Natural killer cell (primary cell): ENCODE measurements around the gene SH2D3A. TPM values are rescaled to one million over a fixed set of nuclear protein-coding genes. Genes with fewer than 3 reads are reported as not detected.

Experiments used
- ATAC-seq, 3 donors: fragments of 150-1000 bp in 2 of 3; fragments of 200-7000 bp in 1 of 3; cut with Tn5 transposase; 1 replicate in 1 of 3; 2 replicates in 2 of 3; pipeline ENCODE4 v1.10.0; 2021; ENCODE audit warnings: mild to moderate bottlenecking in 2 of 3, moderate library complexity in 2 of 3
- DNase-seq, 2 donors: peaks; one replicate each; pipeline versions ENCODE4 v3.0.0 to v3.0.0-alpha.2; 2013 to 2021; ENCODE audit warnings: mixed read lengths in 1 of 2
- H3K27ac ChIP-seq: one replicate; pipeline ENCODE4 v1.5.1; 2013; ENCODE audit warnings: mild to moderate bottlenecking, low read length
- H3K27me3 ChIP-seq: one replicate; pipeline ENCODE4 v1.6.1; 2013; ENCODE audit warnings: low read length; ENCODE audit not compliant: control insufficient read depth, insufficient read depth
- H3K36me3 ChIP-seq: one replicate; pipeline ENCODE4 v1.6.1; 2013; ENCODE audit warnings: low read length; ENCODE audit not compliant: control insufficient read depth, insufficient read depth
- H3K4me1 ChIP-seq: one replicate; pipeline ENCODE4 v1.6.1; 2013; ENCODE audit warnings: low read length; ENCODE audit not compliant: control insufficient read depth, insufficient read depth
- H3K4me3 ChIP-seq: one replicate; pipeline ENCODE4 v1.5.1; 2013; ENCODE audit warnings: low read length
- H3K9me3 ChIP-seq: one replicate; pipeline ENCODE4 v1.6.1; 2013; ENCODE audit warnings: low read length; ENCODE audit not compliant: control insufficient read depth, insufficient read depth
- H3K27ac Mint-ChIP-seq, 2 donors: one replicate each; pipeline ENCODE4 v1.8.0; 2022; ENCODE audit warnings: mild to moderate bottlenecking in 2 of 2, mixed read lengths in 2 of 2, moderate library complexity in 1 of 2
- H3K27me3 Mint-ChIP-seq, 2 donors: one replicate each; pipeline ENCODE4 v1.8.0; 2022; ENCODE audit warnings: low read depth in 2 of 2, mixed read lengths in 2 of 2
- H3K36me3 Mint-ChIP-seq: one replicate; pipeline ENCODE4 v1.8.0; 2022; ENCODE audit warnings: mixed read lengths
- H3K4me1 Mint-ChIP-seq, 2 donors: one replicate each; pipeline ENCODE4 v1.8.0; 2022; ENCODE audit warnings: mixed read lengths in 2 of 2
- H3K4me3 Mint-ChIP-seq: one replicate; pipeline ENCODE4 v1.8.0; 2022; ENCODE audit warnings: mild to moderate bottlenecking, moderate library complexity, mixed read lengths
- H3K9me3 Mint-ChIP-seq, 2 donors: one replicate each; pipeline ENCODE4 v1.8.0; 2022; ENCODE audit warnings: mixed read lengths in 2 of 2
- WGBS: methylation state at CpG from one replicate; pipeline ENCODE4 v1.1.7; 2013; ENCODE audit warnings: missing lambda C conversion rate; ENCODE audit not compliant: insufficient coverage; 5-methylcytosine and 5-hydroxymethylcytosine counted together
- intact Hi-C: fragments of 100-400 bp; cut with micrococcal nuclease; formaldehyde crosslinking; loops from one replicate; pipeline ENCODE4 v1.14.2; 2022
- total RNA-seq, 4 donors: library from RNA; stranded (reverse); fragments of 120-200 nt in 1 of 4; gene quantifications; one replicate each; pipeline versions ENCODE4 v1.2.3 to v1.2.4, GENCODE V29; 2013 to 2022
- TF ChIP-seq, protein P1 (sequence below): fragments of 200-600 bp; IDR thresholded peaks from one replicate; pipeline ENCODE4 v1.8.0; 2022; ENCODE audit warnings: antibody characterized with exemption

Gene SH2D3A
- total RNA-seq, 3 donors from 2014 or later (not counting 1 experiment from before 2014, with no cell fraction given), result 14.6 to 20.1 (median 15.3) TPM

DNA sequence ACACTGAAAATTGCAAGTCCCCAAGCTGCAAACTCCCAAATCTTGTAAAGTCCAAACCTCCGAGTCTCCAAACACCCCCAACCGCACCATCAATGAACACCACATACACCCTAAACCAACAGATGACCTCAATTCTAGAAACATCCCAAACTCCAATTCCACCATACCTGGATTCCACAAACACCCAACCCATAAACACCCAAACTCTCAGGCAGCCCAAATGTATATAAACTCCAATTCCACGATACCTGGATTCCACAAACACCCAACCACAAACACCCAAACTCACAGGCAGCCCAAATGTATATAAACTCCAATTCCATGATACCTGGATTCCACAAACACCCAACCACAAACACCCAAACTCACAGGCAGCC, 47.3 kb downstream of the SH2D3A start:
- Mint-ChIP-seq H3K27me3 (peaks cover 0 to 9% of the 10 kb centered on the region in 2 donors), H3K9me3 (no peaks in the 10 kb centered on the region), H3K36me3 (no peaks in the 10 kb centered on the region), H3K4me3 (no peak overlapping the region), H3K27ac (peak overlapping the region in 1 of 2 donors; percentile 9), H3K4me1 (peaks cover 25 to 31% of the 10 kb centered on the region in 2 donors)
- no peak overlapping the region for H3K27ac ChIP-seq
- no peak overlapping the region for H3K4me3 ChIP-seq
- H3K4me1 ChIP-seq, result peaks cover 17% of the 10 kb centered on the region
- DNase-seq (no peak), ATAC-seq (no peak)
- TF ChIP-seq, protein P1, sequence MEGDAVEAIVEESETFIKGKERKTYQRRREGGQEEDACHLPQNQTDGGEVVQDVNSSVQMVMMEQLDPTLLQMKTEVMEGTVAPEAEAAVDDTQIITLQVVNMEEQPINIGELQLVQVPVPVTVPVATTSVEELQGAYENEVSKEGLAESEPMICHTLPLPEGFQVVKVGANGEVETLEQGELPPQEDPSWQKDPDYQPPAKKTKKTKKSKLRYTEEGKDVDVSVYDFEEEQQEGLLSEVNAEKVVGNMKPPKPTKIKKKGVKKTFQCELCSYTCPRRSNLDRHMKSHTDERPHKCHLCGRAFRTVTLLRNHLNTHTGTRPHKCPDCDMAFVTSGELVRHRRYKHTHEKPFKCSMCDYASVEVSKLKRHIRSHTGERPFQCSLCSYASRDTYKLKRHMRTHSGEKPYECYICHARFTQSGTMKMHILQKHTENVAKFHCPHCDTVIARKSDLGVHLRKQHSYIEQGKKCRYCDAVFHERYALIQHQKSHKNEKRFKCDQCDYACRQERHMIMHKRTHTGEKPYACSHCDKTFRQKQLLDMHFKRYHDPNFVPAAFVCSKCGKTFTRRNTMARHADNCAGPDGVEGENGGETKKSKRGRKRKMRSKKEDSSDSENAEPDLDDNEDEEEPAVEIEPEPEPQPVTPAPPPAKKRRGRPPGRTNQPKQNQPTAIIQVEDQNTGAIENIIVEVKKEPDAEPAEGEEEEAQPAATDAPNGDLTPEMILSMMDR, result no peak
- H3K36me3 ChIP-seq, result no peaks in the 10 kb centered on the region
- intact Hi-C loops, result loop anchor here (5.0 kb wide), 1 partner anchor 43 kb away; no protein-coding TSS in a partner anchor
- 85% methylated on average over 3 of the region's 3 CpGs for WGBS
- no peaks in the 10 kb centered on the region for H3K27me3 ChIP-seq
- H3K9me3 ChIP-seq, result no peaks in the 10 kb centered on the region

DNA sequence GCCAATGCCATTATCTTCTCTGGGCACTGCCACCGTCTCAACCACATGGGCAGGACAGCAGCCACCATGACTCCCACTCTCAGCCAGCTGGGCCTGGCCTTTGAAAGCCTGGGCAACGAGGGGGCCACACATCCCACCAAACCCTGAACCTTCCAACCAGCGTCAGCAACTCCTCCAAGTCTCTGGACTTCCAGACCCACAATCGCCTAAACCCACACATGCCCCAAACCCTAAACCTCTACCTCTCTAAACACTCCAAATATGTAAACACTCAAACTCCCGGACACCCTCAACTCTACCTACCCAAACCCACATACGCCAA, 47.7 kb downstream of the SH2D3A start:
- Mint-ChIP-seq H3K27me3 (peaks cover 0 to 9% of the 10 kb centered on the region in 2 donors), H3K4me1 (peaks cover 25 to 31% of the 10 kb centered on the region in 2 donors), H3K36me3 (no peaks in the 10 kb centered on the region), H3K9me3 (no peaks in the 10 kb centered on the region), H3K27ac (peak overlapping the region in 1 of 2 donors; percentile 9), H3K4me3 (no peak overlapping the region)
- WGBS, result 82% methylated on average over 6 of the region's 6 CpGs
- ATAC-seq, result no peak
- no peak overlapping the region for H3K27ac ChIP-seq
- no peaks in the 10 kb centered on the region for H3K36me3 ChIP-seq
- TF ChIP-seq, protein P1, result no peak
- no peak overlapping the region for H3K4me3 ChIP-seq
- intact Hi-C loops, result loop anchor here (5.0 kb wide), 1 partner anchor 42 kb away; no protein-coding TSS in a partner anchor
- H3K27me3 ChIP-seq, result no peaks in the 10 kb centered on the region
- peaks cover 16% of the 10 kb centered on the region for H3K4me1 ChIP-seq
- H3K9me3 ChIP-seq, result no peaks in the 10 kb centered on the region
- no peak for DNase-seq

DNA sequence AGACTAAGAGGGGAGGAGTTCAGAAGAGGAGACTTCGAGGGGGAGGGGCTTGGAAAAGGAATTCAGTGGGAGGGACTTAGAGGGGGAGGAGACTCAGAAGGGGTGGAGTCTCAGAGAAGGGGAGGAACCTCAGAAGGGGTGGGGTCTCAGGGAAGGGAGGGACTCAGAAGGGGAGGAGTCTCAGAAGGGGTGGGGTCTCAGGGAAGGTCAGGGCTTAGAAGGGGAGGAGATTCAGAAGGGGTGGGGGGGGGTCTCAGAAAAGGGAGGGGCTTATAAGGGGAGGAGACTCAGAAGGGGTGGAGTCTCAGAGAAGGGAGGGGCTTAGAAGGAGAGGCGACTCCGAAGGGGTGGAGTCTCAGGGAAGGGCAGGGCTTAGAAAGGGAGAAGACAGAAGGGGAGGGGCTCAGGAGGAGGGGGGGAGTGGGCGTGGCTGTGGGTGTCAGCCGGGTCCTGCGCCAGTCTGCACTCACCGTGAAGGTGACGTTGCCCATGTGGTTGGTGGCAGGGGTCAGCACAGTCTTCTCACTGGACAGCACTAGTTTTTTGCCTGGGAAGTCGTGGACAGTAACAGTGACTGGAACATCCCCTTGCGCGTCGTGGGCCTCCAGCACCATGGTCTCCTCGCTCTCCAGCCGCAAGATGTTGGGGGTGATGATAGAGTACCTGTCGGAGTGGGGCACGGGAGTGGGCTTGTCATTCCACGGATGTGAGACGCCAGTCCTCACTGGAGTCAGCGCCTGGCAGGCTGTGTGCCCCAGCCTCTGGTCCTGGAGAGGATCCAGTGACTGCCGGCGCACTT, 48.3 kb downstream of the SH2D3A start:
- no peaks in the 10 kb centered on the region for H3K27me3 ChIP-seq
- ATAC-seq, result peak; percentile 80 to 96 (median 83)
- H3K9me3 ChIP-seq, result no peaks in the 10 kb centered on the region
- H3K27ac Mint-ChIP-seq, result peak overlapping the region in 1 of 2 donors; percentile 9
- no peaks in the 10 kb centered on the region for H3K36me3 ChIP-seq
- TF ChIP-seq, protein P1, result no peak
- H3K4me3 Mint-ChIP-seq, result no peak overlapping the region
- no peak overlapping the region for H3K4me3 ChIP-seq
- H3K9me3 Mint-ChIP-seq, result no peaks in the 10 kb centered on the region
- H3K36me3 Mint-ChIP-seq, result no peaks in the 10 kb centered on the region
- H3K27ac ChIP-seq, result no peak overlapping the region
- intact Hi-C loops, result loop anchor here (5.0 kb wide), 1 partner anchor 42 kb away; no protein-coding TSS in a partner anchor
- 94% methylated on average over 21 of the region's 21 CpGs for WGBS
- H3K4me1 Mint-ChIP-seq, result peaks cover 25 to 31% of the 10 kb centered on the region in 2 donors
- peak in 1 of 2 donors; percentile 62 for DNase-seq
- peaks cover 0 to 9% of the 10 kb centered on the region in 2 donors for H3K27me3 Mint-ChIP-seq
- peaks cover 14% of the 10 kb centered on the region for H3K4me1 ChIP-seq
